Stomach (tissue), 19 donors: ENCODE results near the gene ELOB. TPM values are rescaled to one million over a fixed set of nuclear protein-coding genes. Genes with fewer than 3 reads are reported as not detected.

ENCODE experiments used
- DNase-seq, 2 donors: peaks; one replicate each; pipeline versions ENCODE4 v3.0.0 to v3.0.0-alpha.2; 2013 to 2019
- H3K27ac ChIP-seq, 5 donors: fragments of 200-600 bp in 4 of 5; sonication (generic) in 4 of 5; one replicate each; pipeline ENCODE4 v1.5.1; 2013 to 2019; ENCODE audit warnings: mild to moderate bottlenecking in 1 of 5, moderate library complexity in 1 of 5
- H3K27me3 ChIP-seq, 3 donors: fragments of 200-600 bp; sonication (generic); one replicate each; pipeline ENCODE4 v1.5.1; 2017 to 2019; ENCODE audit warnings: mixed run types in 1 of 3
- H3K36me3 ChIP-seq, 4 donors: fragments of 200-600 bp; sonication (generic); 1 replicate in 3 of 4; 2 replicates in 1 of 4; pipeline ENCODE4 v1.5.1; 2016 to 2019
- H3K4me1 ChIP-seq, 4 donors: fragments of 200-600 bp; sonication (generic); one replicate each; pipeline ENCODE4 v1.5.1; 2016 to 2019
- H3K4me3 ChIP-seq, 4 donors: fragments of 200-600 bp; sonication (generic) in 3 of 4; one replicate each; pipeline ENCODE4 v1.5.1; 2016 to 2019; ENCODE audit warnings: mild to moderate bottlenecking in 1 of 4
- H3K9me3 ChIP-seq, 4 donors: fragments of 200-600 bp; sonication (generic); one replicate each; pipeline ENCODE4 v1.5.1; 2016 to 2019
- EP300 ChIP-seq: sonication (generic); formaldehyde crosslinking; IDR thresholded peaks from one replicate; pipeline ENCODE4 v1.6.1; 2017; ENCODE audit warnings: antibody characterized with exemption
- POLR2A ChIP-seq, 4 donors: fragments of 450-650 bp; IDR thresholded peaks; one replicate each; pipeline ENCODE4 v1.6.1; 2016; ENCODE audit warnings: antibody characterized with exemption in 4 of 4, control low read depth in 2 of 4, mild to moderate bottlenecking in 1 of 4, moderate library complexity in 1 of 4
- POLR2AphosphoS5 ChIP-seq, 3 donors: sonication (generic); formaldehyde crosslinking; IDR thresholded peaks; one replicate each; pipeline ENCODE4 v1.6.1; 2016; ENCODE audit warnings: antibody characterized with exemption in 3 of 3
- WGBS, 5 donors: extraction: QIAGEN DNeasy Blood & Tissue Kit in 3 of 5; methylation state at CpG; one replicate each; pipeline versions ENCODE4 v1.1.5 to v1.1.7; 2013 to 2018; 5-methylcytosine and 5-hydroxymethylcytosine counted together
- intact Hi-C: fragments of 100-400 bp; cut with DNase I; formaldehyde crosslinking; loops from one replicate; pipeline ENCODE4 v1.15.1; 2023; ENCODE audit warnings: low total_unique reads
- long read RNA-seq, 10 donors: transcript quantifications; one replicate each; lab custom pipeline, GENCODE V29; 2026
- polyA plus RNA-seq, 3 donors: library from polyadenylated mRNA; stranded (reverse); fragments of 200-250 nt; gene quantifications; one replicate each; pipeline ENCODE4 v1.2.3, GENCODE V29; 2013
- total RNA-seq, 5 donors: library from RNA; depleted of rRNA; stranded (reverse); fragments of >200 nt; gene quantifications; one replicate each; pipeline versions ENCODE4 v1.1.0 to v1.2.3, GENCODE V29; 2014 to 2016
- TF ChIP-seq, protein P1 (sequence below), 7 experiments: fragments of 450-650 bp in 4 of 7; fragments of 200-600 bp in 3 of 7; sonication (generic) in 3 of 7; IDR thresholded peaks; one replicate each; pipeline ENCODE4 v1.5.1; 2016 to 2019; ENCODE audit warnings: antibody characterized with exemption in 7 of 7, control low read depth in 2 of 7, mild to moderate bottlenecking in 1 of 7
- donor health status: healthy with polysubstance abuse.
- donor health status: Bipolar disorder and iron deficiency.
- donor health status: healthy.

The ELOB gene
- total RNA-seq (100 to 1,000 TPM in 4 of 5 donors, 10 to 100 TPM in 1; 68.1 to 279 (median 174) TPM), polyA plus RNA-seq (100 to 1,000 TPM; 386 to 713 (median 456) TPM)
- long read RNA-seq, donor 1, transcript ELOB-202 (3 exons, 997 nt) = major isoform, 45 of 82 reads
- long read RNA-seq, donor 1, transcript ELOB-203 (4 exons, 991 nt) = minor isoform, 28 of 82 reads
- long read RNA-seq, donor 1, partial matches to known transcripts = 0 of 82 reads
- long read RNA-seq, donor 1, other reads (novel, unspliced or antisense) = 6 of 82 reads
- long read RNA-seq, donor 2, transcript ELOB-203 (4 exons, 991 nt) = minor isoform, 60 of 126 reads
- long read RNA-seq, donor 2, transcript ELOB-202 (3 exons, 997 nt) = major isoform, 65 of 126 reads
- long read RNA-seq, donor 2, partial matches to known transcripts = 0 of 126 reads
- long read RNA-seq, donor 2, other reads (novel, unspliced or antisense) = 0 of 126 reads
- long read RNA-seq, donor 3, transcript ELOB-202 (3 exons, 997 nt) = minor isoform, 44 of 98 reads
- long read RNA-seq, donor 3, transcript ELOB-203 (4 exons, 991 nt) = major isoform, 47 of 98 reads
- long read RNA-seq, donor 3, partial matches to known transcripts = 0 of 98 reads
- long read RNA-seq, donor 3, other reads (novel, unspliced or antisense) = 7 of 98 reads
- long read RNA-seq, donor 4, transcript ELOB-202 (3 exons, 997 nt) = minor isoform, 7 of 20 reads
- long read RNA-seq, donor 4, transcript ELOB-203 (4 exons, 991 nt) = major isoform, 13 of 20 reads
- long read RNA-seq, donor 4, partial matches to known transcripts = 0 of 20 reads
- long read RNA-seq, donor 4, other reads (novel, unspliced or antisense) = 0 of 20 reads
- long read RNA-seq, donor 5, transcript ELOB-203 (4 exons, 991 nt) = major isoform, 105 of 201 reads
- long read RNA-seq, donor 5, transcript ELOB-202 (3 exons, 997 nt) = minor isoform, 87 of 201 reads
- long read RNA-seq, donor 5, partial matches to known transcripts = 5 of 201 reads
- long read RNA-seq, donor 5, other reads (novel, unspliced or antisense) = 0 of 201 reads
- long read RNA-seq, donor 6, transcript ELOB-203 (4 exons, 991 nt) = minor isoform, 138 of 313 reads
- long read RNA-seq, donor 6, transcript ELOB-202 (3 exons, 997 nt) = major isoform, 160 of 313 reads
- long read RNA-seq, donor 6, partial matches to known transcripts = 9 of 313 reads
- long read RNA-seq, donor 6, other reads (novel, unspliced or antisense) = 0 of 313 reads
- long read RNA-seq, donor 7, transcript ELOB-203 (4 exons, 991 nt) = major isoform, 136 of 244 reads
- long read RNA-seq, donor 7, transcript ELOB-202 (3 exons, 997 nt) = minor isoform, 98 of 244 reads
- long read RNA-seq, donor 7, partial matches to known transcripts = 6 of 244 reads
- long read RNA-seq, donor 7, other reads (novel, unspliced or antisense) = 0 of 244 reads
- long read RNA-seq, donor 8, transcript ELOB-202 (3 exons, 997 nt) = minor isoform, 75 of 185 reads
- long read RNA-seq, donor 8, transcript ELOB-203 (4 exons, 991 nt) = major isoform, 102 of 185 reads
- long read RNA-seq, donor 8, partial matches to known transcripts = 6 of 185 reads
- long read RNA-seq, donor 8, other reads (novel, unspliced or antisense) = 0 of 185 reads
- long read RNA-seq, donor 9, transcript ELOB-203 (4 exons, 991 nt) = major isoform, 116 of 227 reads
- long read RNA-seq, donor 9, transcript ELOB-202 (3 exons, 997 nt) = minor isoform, 99 of 227 reads
- long read RNA-seq, donor 9, partial matches to known transcripts = 9 of 227 reads
- long read RNA-seq, donor 9, other reads (novel, unspliced or antisense) = 0 of 227 reads
- long read RNA-seq, donor 10, transcript ELOB-203 (4 exons, 991 nt) = major isoform, 30 of 60 reads
- long read RNA-seq, donor 10, transcript ELOB-202 (3 exons, 997 nt) = minor isoform, 27 of 60 reads
- long read RNA-seq, donor 10, partial matches to known transcripts = 0 of 60 reads
- long read RNA-seq, donor 10, other reads (novel, unspliced or antisense) = 0 of 60 reads

DNA sequence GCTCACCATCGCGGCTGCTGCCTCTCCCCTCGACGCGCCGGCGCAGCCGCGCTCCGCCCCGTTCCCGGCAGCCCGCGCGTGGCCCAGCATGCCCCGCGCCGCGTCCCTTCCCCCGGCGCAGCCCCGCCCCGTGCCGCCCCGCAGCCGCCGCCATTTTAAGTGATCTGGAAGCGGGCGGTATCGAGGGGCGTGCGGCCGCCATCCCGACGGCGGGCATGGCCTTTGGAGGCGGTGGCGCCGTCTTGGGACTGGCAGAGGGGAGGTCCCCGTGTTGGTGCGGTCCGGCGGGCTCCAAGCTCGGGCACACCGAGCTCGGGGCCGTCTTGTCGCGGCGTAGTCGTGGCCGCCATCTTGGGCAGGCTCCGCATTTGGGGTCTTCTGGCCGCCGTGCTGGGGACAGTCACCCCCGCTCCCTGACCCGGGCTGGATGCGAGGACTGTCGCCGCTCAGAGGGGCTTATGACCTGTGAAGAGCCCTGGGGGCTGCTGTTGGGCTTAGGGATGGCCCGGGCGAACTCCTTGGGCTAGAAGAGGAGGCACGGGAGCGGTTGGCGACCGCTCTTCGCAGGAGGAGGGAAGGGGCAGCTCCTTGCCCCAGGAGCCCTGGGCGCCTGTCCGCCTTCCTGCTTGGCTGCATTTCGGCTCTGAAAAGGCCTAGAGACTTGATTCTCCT, at the start of gene ELOB:
ELOB (minus strand) TSS at position 50 of the 672 bp plus-strand sequence; CDS start at position 9, 41 bp downstream.
- Histone ChIP-seq H3K9me3 (no peaks in the 10 kb centered on the region), H3K27me3 (no peaks in the 10 kb centered on the region), H3K27ac (peak within 1 kb of the TSS; percentile 98 to 100 (median 100)), H3K4me3 (peak within 1 kb of the TSS; percentile 77 to 91 (median 83)), H3K4me1 (peaks cover 28 to 55% (median 44%) of the 10 kb centered on the region in 4 donors), H3K36me3 (peaks cover 18 to 31% (median 30%) of the 10 kb centered on the region in 4 donors)
- peak; percentile 92 to 97 for DNase-seq
- intact Hi-C loops = no loop called here
- TF ChIP-seq POLR2AphosphoS5 (IDR thresholded peaks at IDR 0.05) (peak; percentile 38 to 89 (median 83)), EP300 (no peak)
- TF ChIP-seq, protein P1, sequence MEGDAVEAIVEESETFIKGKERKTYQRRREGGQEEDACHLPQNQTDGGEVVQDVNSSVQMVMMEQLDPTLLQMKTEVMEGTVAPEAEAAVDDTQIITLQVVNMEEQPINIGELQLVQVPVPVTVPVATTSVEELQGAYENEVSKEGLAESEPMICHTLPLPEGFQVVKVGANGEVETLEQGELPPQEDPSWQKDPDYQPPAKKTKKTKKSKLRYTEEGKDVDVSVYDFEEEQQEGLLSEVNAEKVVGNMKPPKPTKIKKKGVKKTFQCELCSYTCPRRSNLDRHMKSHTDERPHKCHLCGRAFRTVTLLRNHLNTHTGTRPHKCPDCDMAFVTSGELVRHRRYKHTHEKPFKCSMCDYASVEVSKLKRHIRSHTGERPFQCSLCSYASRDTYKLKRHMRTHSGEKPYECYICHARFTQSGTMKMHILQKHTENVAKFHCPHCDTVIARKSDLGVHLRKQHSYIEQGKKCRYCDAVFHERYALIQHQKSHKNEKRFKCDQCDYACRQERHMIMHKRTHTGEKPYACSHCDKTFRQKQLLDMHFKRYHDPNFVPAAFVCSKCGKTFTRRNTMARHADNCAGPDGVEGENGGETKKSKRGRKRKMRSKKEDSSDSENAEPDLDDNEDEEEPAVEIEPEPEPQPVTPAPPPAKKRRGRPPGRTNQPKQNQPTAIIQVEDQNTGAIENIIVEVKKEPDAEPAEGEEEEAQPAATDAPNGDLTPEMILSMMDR (IDR thresholded peaks at IDR 0.05) = peak in 1 of 7 experiments; percentile 6
- WGBS, 5 donors = 0 to 1% (median 0%) methylated on average over 27 to 70 of the region's 70 CpGs

- DNase-seq = no peak
- peaks cover 6 to 18% (median 16%) of the 10 kb centered on the region in 4 donors for H3K4me1 ChIP-seq
- H3K27ac ChIP-seq = no peak overlapping the region
- H3K9me3 ChIP-seq = no peaks in the 10 kb centered on the region
- H3K36me3 ChIP-seq = no peaks in the 10 kb centered on the region
- peaks cover 0 to 71% (median 0%) of the 10 kb centered on the region in 3 donors for H3K27me3 ChIP-seq
- TF ChIP-seq POLR2A (IDR thresholded peaks at IDR 0.05) = no peak
- TF ChIP-seq POLR2AphosphoS5 (IDR thresholded peaks at IDR 0.05) = no peak
- TF ChIP-seq, protein P1 (IDR thresholded peaks at IDR 0.05) = no peak
- no peak for TF ChIP-seq EP300
- H3K4me3 ChIP-seq = no peak overlapping the region
- 64 to 88% (median 84%) methylated on average over 11 of the region's 11 CpGs for WGBS, 5 donors
- intact Hi-C loops = no loop called here
These were observed 48.8 kb upstream of the ELOB start for GRCh38 chr16:2825906-2826305.

DNA sequence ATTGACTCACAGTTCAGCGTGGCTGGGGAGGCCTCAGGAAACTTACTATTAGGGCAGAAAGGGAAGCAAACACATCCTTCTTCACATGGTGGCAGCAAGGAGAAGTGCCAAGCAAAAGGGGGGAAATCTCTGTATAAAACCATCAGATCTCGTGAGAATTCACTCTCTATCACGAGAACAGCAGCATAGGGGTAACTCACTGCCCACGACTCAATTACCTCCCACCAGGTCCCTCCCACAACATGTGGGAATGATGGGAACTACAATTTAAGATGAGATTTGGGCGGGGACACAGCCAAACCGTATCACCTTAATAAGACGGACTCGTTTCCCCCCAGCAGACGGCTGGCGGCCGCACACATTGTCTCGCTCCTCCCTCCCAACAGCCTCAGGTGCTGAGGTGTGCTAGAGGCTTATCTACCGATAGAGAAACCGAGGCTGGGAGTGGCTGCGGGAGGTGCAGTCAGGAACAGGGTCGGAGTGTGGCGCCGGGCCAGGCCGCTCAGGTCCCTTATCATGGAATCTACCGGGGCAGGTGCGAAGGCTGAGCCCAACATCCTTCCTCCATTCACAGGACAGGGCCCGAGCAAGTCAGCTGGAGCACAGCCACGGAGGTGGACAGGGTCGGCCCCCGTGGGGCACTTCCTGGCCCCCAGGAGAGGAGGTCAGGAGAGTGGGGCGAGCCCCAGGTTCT, 48.1 kb upstream of the ELOB start:
- Histone ChIP-seq H3K36me3 (no peaks in the 10 kb centered on the region), H3K9me3 (no peaks in the 10 kb centered on the region), H3K4me3 (no peak overlapping the region), H3K27me3 (peaks cover 0 to 71% (median 0%) of the 10 kb centered on the region in 3 donors), H3K4me1 (peaks cover 6 to 11% (median 9%) of the 10 kb centered on the region in 4 donors), H3K27ac (no peak overlapping the region)
- TF ChIP-seq, protein P1 (IDR thresholded peaks at IDR 0.05) = no peak
- no peak for TF ChIP-seq POLR2AphosphoS5 (IDR thresholded peaks at IDR 0.05)
- TF ChIP-seq EP300 = no peak
- TF ChIP-seq POLR2A (IDR thresholded peaks at IDR 0.05) = no peak
- DNase-seq = no peak
- intact Hi-C loops = no loop called here
- WGBS, 5 donors = 53 to 67% (median 66%) methylated on average over 23 to 26 of the region's 26 CpGs
